ENCODE data around the gene ZNF407. TPM values are rescaled to one million over a fixed set of nuclear protein-coding genes. Genes with fewer than 3 reads are reported as not detected.

The ZNF407 gene
- total RNA-seq, 1 donor from 2014 or later = 19.8 TPM

- Mint-ChIP-seq H3K36me3 (ENCODE audit: low read depth) (no peaks in the 10 kb centered on the region), H3K4me1 (ENCODE audit: low read depth) (no peaks in the 10 kb centered on the region), H3K27me3 (ENCODE audit: insufficient read depth) (peaks cover 4% of the 10 kb centered on the region), H3K27ac (no peak overlapping the region), H3K4me3 (no peak overlapping the region), H3K9me3 (no peaks in the 10 kb centered on the region)
- intact Hi-C loops (cut with micrococcal nuclease) = no loop called here
- no peak for DNase-seq (ENCODE audit: low spot score)
Observed at GRCh38 chr18:75105551-75106254, 508.0 kb downstream of the ZNF407 start.

GRCh38 chr18:75106746-75107145, 509.1 kb downstream of the ZNF407 start:
- Mint-ChIP-seq H3K4me1 (ENCODE audit: low read depth) (no peaks in the 10 kb centered on the region), H3K36me3 (ENCODE audit: low read depth) (no peaks in the 10 kb centered on the region), H3K27ac (no peak overlapping the region), H3K27me3 (ENCODE audit: insufficient read depth) (peaks cover 4% of the 10 kb centered on the region), H3K9me3 (no peaks in the 10 kb centered on the region), H3K4me3 (no peak overlapping the region)
- DNase-seq (ENCODE audit: low spot score) = no peak
- intact Hi-C loops (cut with micrococcal nuclease) = no loop called here

- intact Hi-C loops (cut with micrococcal nuclease) = no loop called here
- H3K9me3 Mint-ChIP-seq = no peaks in the 10 kb centered on the region
- peaks cover 4% of the 10 kb centered on the region for H3K27me3 Mint-ChIP-seq (ENCODE audit: insufficient read depth)
- no peak overlapping the region for H3K27ac Mint-ChIP-seq
- no peaks in the 10 kb centered on the region for H3K36me3 Mint-ChIP-seq (ENCODE audit: low read depth)
- DNase-seq (ENCODE audit: low spot score) = no peak
- no peak overlapping the region for H3K4me3 Mint-ChIP-seq
- no peaks in the 10 kb centered on the region for H3K4me1 Mint-ChIP-seq (ENCODE audit: low read depth)
Observed at GRCh38 chr18:75107196-75107930, 509.7 kb downstream of the ZNF407 start.

GRCh38 chr18:75107931-75108276, 510.2 kb downstream of the ZNF407 start:
- no peaks in the 10 kb centered on the region for H3K36me3 Mint-ChIP-seq (ENCODE audit: low read depth)
- peaks cover 4% of the 10 kb centered on the region for H3K27me3 Mint-ChIP-seq (ENCODE audit: insufficient read depth)
- H3K9me3 Mint-ChIP-seq = no peaks in the 10 kb centered on the region
- intact Hi-C loops (cut with micrococcal nuclease) = no loop called here
- no peak overlapping the region for H3K27ac Mint-ChIP-seq
- no peak overlapping the region for H3K4me3 Mint-ChIP-seq
- no peak for DNase-seq (ENCODE audit: low spot score)
- no peaks in the 10 kb centered on the region for H3K4me1 Mint-ChIP-seq (ENCODE audit: low read depth)

- H3K9me3 Mint-ChIP-seq = no peaks in the 10 kb centered on the region
- H3K4me1 Mint-ChIP-seq (ENCODE audit: low read depth) = no peaks in the 10 kb centered on the region
- H3K27ac Mint-ChIP-seq = no peak overlapping the region
- H3K27me3 Mint-ChIP-seq (ENCODE audit: insufficient read depth) = peaks cover 4% of the 10 kb centered on the region
- no peaks in the 10 kb centered on the region for H3K36me3 Mint-ChIP-seq (ENCODE audit: low read depth)
- H3K4me3 Mint-ChIP-seq = no peak overlapping the region
- no peak for DNase-seq (ENCODE audit: low spot score)
- intact Hi-C loops (cut with micrococcal nuclease) = no loop called here
Observed at GRCh38 chr18:75108579-75109318, 511.1 kb downstream of the ZNF407 start.

GRCh38 chr18:75109319-75109691, 511.6 kb downstream of the ZNF407 start:
- Mint-ChIP-seq H3K27ac (no peak overlapping the region), H3K36me3 (ENCODE audit: low read depth) (no peaks in the 10 kb centered on the region)
- intact Hi-C loops (cut with micrococcal nuclease) = no loop called here

GRCh38 chr18:75109819-75110218, 512.1 kb downstream of the ZNF407 start:
- Mint-ChIP-seq H3K36me3 (ENCODE audit: low read depth) (no peaks in the 10 kb centered on the region), H3K4me3 (no peak overlapping the region), H3K27me3 (ENCODE audit: insufficient read depth) (peaks cover 2% of the 10 kb centered on the region), H3K9me3 (no peaks in the 10 kb centered on the region), H3K4me1 (ENCODE audit: low read depth) (no peaks in the 10 kb centered on the region), H3K27ac (no peak overlapping the region)
- DNase-seq (ENCODE audit: low spot score) = no peak
- intact Hi-C loops (cut with micrococcal nuclease) = no loop called here

More at GRCh38 chr18:75109319-75109691, 511.6 kb downstream of the ZNF407 start:
- Mint-ChIP-seq H3K4me1 (ENCODE audit: low read depth) (no peaks in the 10 kb centered on the region), H3K27me3 (ENCODE audit: insufficient read depth) (peaks cover 2% of the 10 kb centered on the region), H3K9me3 (no peaks in the 10 kb centered on the region), H3K4me3 (no peak overlapping the region)
- DNase-seq (ENCODE audit: low spot score) = no peak

GRCh38 chr18:75110311-75110710, 512.6 kb downstream of the ZNF407 start:
- Mint-ChIP-seq H3K4me3 (no peak overlapping the region), H3K9me3 (no peaks in the 10 kb centered on the region), H3K27me3 (ENCODE audit: insufficient read depth) (peaks cover 2% of the 10 kb centered on the region), H3K4me1 (ENCODE audit: low read depth) (no peaks in the 10 kb centered on the region), H3K36me3 (ENCODE audit: low read depth) (no peaks in the 10 kb centered on the region), H3K27ac (no peak overlapping the region)
- intact Hi-C loops (cut with micrococcal nuclease) = no loop called here
- DNase-seq (ENCODE audit: low spot score) = no peak

- H3K9me3 Mint-ChIP-seq = no peaks in the 10 kb centered on the region
- peaks cover 2% of the 10 kb centered on the region for H3K27me3 Mint-ChIP-seq (ENCODE audit: insufficient read depth)
- H3K27ac Mint-ChIP-seq = no peak overlapping the region
- no peak overlapping the region for H3K4me3 Mint-ChIP-seq
- intact Hi-C loops (cut with micrococcal nuclease) = no loop called here
- H3K36me3 Mint-ChIP-seq (ENCODE audit: low read depth) = no peaks in the 10 kb centered on the region
- H3K4me1 Mint-ChIP-seq (ENCODE audit: low read depth) = no peaks in the 10 kb centered on the region
- no peak for DNase-seq (ENCODE audit: low spot score)
Observed at GRCh38 chr18:75110846-75111415, 513.3 kb downstream of the ZNF407 start.

GRCh38 chr18:75111760-75112159, 514.1 kb downstream of the ZNF407 start:
- no peak for DNase-seq (ENCODE audit: low spot score)
- Mint-ChIP-seq H3K4me1 (ENCODE audit: low read depth) (no peaks in the 10 kb centered on the region), H3K27me3 (ENCODE audit: insufficient read depth) (peaks cover 2% of the 10 kb centered on the region), H3K4me3 (no peak overlapping the region), H3K27ac (no peak overlapping the region), H3K36me3 (ENCODE audit: low read depth) (no peaks in the 10 kb centered on the region), H3K9me3 (no peaks in the 10 kb centered on the region)
- intact Hi-C loops (cut with micrococcal nuclease) = no loop called here

GRCh38 chr18:75112186-75113096, 514.8 kb downstream of the ZNF407 start:
- DNase-seq (ENCODE audit: low spot score) = no peak
- Mint-ChIP-seq H3K27ac (no peak overlapping the region), H3K4me1 (ENCODE audit: low read depth) (no peaks in the 10 kb centered on the region), H3K36me3 (ENCODE audit: low read depth) (no peaks in the 10 kb centered on the region), H3K9me3 (no peaks in the 10 kb centered on the region), H3K4me3 (no peak overlapping the region), H3K27me3 (ENCODE audit: insufficient read depth) (no peaks in the 10 kb centered on the region)
- intact Hi-C loops (cut with micrococcal nuclease) = no loop called here

- H3K27me3 Mint-ChIP-seq (ENCODE audit: insufficient read depth) = no peaks in the 10 kb centered on the region
- no peaks in the 10 kb centered on the region for H3K36me3 Mint-ChIP-seq (ENCODE audit: low read depth)
- H3K9me3 Mint-ChIP-seq = no peaks in the 10 kb centered on the region
- H3K4me3 Mint-ChIP-seq = no peak overlapping the region
- no peaks in the 10 kb centered on the region for H3K4me1 Mint-ChIP-seq (ENCODE audit: low read depth)
- H3K27ac Mint-ChIP-seq = no peak overlapping the region
- intact Hi-C loops (cut with micrococcal nuclease) = no loop called here
- DNase-seq (ENCODE audit: low spot score) = no peak
Observed at GRCh38 chr18:75113455-75113854, 515.8 kb downstream of the ZNF407 start.

Data from activated T-helper 1 cell treated with anti-CD3 and anti-CD28 coated beads, Interleukin-12 subunit alpha, Interleukin-12 subunit beta, Interleukin-2, Interleukin-4 antibody, amounts not matched to agents 30 ng/mL and 10 ng/mL and 1 ng/mL, durations not matched to agents 14 hours and 24 hours and 36 hours (primary cell).